HL-60 (cell line): Measurements from ENCODE around the gene CFAP44.
A peak's percentile ranks its signal among the peaks of the same experiment; 100 is the strongest.

Experiments used
- DNase-seq, 2 experiments: peaks; one replicate each; pipeline ENCODE4 v3.0.0-alpha.2; 2010 to 2020; ENCODE audit warnings: low read depth in 1 of 2, low spot score in 1 of 2
- H3K27ac ChIP-seq: fragments of 250-450 bp; sonication (Bioruptor Pico); replicated peaks from 2 replicates; pipeline ENCODE4 v1.5.1; 2020; ENCODE audit warnings: mild to moderate bottlenecking, moderate library complexity
- H3K27me3 ChIP-seq: fragments of 250-450 bp; sonication (Bioruptor Pico); 2 replicates; pipeline ENCODE4 v1.5.1; 2021; ENCODE audit warnings: mild to moderate bottlenecking, moderate library complexity; ENCODE audit not compliant: insufficient read depth, poor library complexity, severe bottlenecking
- H3K4me3 ChIP-seq: replicated peaks from 2 replicates; pipeline ENCODE4 v1.5.1; 2011; ENCODE audit warnings: mild to moderate bottlenecking, control low read depth, low read length; ENCODE audit not compliant: insufficient read depth
- CTCF ChIP-seq: IDR thresholded peaks from one replicate; pipeline ENCODE4 v1.5.1; 2011; ENCODE audit warnings: low read length, control low read depth, inconsistent platforms; ENCODE audit not compliant: insufficient read depth
- GABPA ChIP-seq: IDR thresholded peaks from 2 replicates; pipeline ENCODE4 v1.6.1; 2012; ENCODE audit warnings: low read depth
- POLR2AphosphoS5 ChIP-seq: IDR thresholded peaks from 2 replicates; pipeline ENCODE4 v1.6.1; 2012; ENCODE audit warnings: low read depth
- SPI1 ChIP-seq: IDR thresholded peaks from 2 replicates; pipeline ENCODE4 v1.6.1; 2012; ENCODE audit warnings: low read depth, mild to moderate bottlenecking, borderline replicate concordance
- TF ChIP-seq, protein P1 (sequence below): IDR thresholded peaks from 2 replicates; pipeline ENCODE4 v1.6.1; 2012; ENCODE audit warnings: low read depth; ENCODE audit not compliant: insufficient replicate concordance

Gene CFAP44

DNA sequence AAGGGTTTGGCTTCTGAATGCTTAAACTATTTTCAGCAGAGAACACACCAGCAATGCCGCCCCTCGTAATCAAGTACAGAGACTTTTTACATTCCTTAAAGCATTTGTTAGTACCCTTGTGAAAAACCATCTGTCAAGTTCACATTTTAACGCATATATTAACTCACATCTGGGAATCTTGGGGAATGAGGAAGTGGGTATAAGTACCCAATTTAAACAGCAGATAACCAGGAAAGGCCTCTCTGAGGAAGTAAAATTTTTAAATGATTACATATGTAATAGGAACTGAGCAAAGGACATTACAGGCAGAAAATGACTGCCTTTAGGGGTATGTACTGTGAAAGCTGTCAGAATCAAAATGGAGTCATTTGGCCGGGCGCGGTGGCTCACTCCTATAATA lies 12.8 kb upstream of the CFAP44 start:
- TF ChIP-seq SPI1 (peak; percentile 52), CTCF (no peak)
- TF ChIP-seq, protein P1, sequence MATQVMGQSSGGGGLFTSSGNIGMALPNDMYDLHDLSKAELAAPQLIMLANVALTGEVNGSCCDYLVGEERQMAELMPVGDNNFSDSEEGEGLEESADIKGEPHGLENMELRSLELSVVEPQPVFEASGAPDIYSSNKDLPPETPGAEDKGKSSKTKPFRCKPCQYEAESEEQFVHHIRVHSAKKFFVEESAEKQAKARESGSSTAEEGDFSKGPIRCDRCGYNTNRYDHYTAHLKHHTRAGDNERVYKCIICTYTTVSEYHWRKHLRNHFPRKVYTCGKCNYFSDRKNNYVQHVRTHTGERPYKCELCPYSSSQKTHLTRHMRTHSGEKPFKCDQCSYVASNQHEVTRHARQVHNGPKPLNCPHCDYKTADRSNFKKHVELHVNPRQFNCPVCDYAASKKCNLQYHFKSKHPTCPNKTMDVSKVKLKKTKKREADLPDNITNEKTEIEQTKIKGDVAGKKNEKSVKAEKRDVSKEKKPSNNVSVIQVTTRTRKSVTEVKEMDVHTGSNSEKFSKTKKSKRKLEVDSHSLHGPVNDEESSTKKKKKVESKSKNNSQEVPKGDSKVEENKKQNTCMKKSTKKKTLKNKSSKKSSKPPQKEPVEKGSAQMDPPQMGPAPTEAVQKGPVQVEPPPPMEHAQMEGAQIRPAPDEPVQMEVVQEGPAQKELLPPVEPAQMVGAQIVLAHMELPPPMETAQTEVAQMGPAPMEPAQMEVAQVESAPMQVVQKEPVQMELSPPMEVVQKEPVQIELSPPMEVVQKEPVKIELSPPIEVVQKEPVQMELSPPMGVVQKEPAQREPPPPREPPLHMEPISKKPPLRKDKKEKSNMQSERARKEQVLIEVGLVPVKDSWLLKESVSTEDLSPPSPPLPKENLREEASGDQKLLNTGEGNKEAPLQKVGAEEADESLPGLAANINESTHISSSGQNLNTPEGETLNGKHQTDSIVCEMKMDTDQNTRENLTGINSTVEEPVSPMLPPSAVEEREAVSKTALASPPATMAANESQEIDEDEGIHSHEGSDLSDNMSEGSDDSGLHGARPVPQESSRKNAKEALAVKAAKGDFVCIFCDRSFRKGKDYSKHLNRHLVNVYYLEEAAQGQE, result no peak
- Histone ChIP-seq H3K27me3 (no peaks in the 10 kb centered on the region), H3K4me3 (no peak overlapping the region), H3K27ac (no peak overlapping the region)
- DNase-seq, result no peak

DNA sequence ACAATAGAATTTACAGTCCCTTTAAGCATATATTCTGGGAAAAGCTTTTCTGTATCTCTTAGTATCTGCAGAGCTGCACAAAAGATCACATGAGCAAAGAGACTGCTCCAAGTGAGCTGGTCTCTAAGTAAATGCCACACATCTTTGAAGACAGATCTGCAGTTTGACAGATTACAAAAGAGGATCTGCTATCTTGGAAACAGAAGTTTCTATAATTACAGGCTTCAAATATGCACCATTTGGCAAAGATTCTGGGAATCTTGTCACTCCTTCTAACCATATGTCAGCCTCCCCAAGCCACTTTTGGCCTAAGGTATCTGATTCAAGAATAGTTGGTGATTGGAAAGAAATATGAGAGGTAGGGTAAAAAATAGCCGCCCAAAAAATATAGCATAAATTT lies 9.6 kb upstream of the CFAP44 start:
- Histone ChIP-seq H3K27me3 (no peaks in the 10 kb centered on the region), H3K27ac (no peak overlapping the region), H3K4me3 (no peak overlapping the region)
- TF ChIP-seq GABPA, result no peak
- TF ChIP-seq, protein P1, result no peak
- TF ChIP-seq POLR2AphosphoS5, result no peak
- TF ChIP-seq CTCF, result no peak
- no peak for TF ChIP-seq SPI1
- DNase-seq, result no peak

- no peak for DNase-seq
- Histone ChIP-seq H3K27me3 (no peaks in the 10 kb centered on the region), H3K4me3 (no peak overlapping the region), H3K27ac (no peak overlapping the region)
- TF ChIP-seq CTCF (no peak), POLR2AphosphoS5 (no peak), GABPA (no peak), SPI1 (no peak)
- TF ChIP-seq, protein P1, result no peak
Observed at GRCh38 chr3:113439606-113440005, 1.7 kb downstream of the CFAP44 start.
